A549 (cell line): ENCODE measurements around the gene HNRNPA0.

Experiments used
- FOSB ChIP-seq: fragments of 250-450 bp; sonication (Bioruptor Pico); IDR thresholded peaks from 2 replicates; pipeline ENCODE4 v1.5.0; 2020; ENCODE audit warnings: mild to moderate bottlenecking, moderate library complexity
- HOXA7 ChIP-seq: fragments of 250-450 bp; sonication (Bioruptor Pico); IDR thresholded peaks from 2 replicates; pipeline ENCODE4 v1.5.0; 2020; ENCODE audit warnings: mild to moderate bottlenecking, moderate library complexity
- JUN ChIP-seq, 2 experiments: fragments of >200 bp; sonication (Bioruptor Twin); formaldehyde crosslinking; IDR thresholded peaks; 2 replicates in 1 of 2; 3 replicates in 1 of 2; pipeline ENCODE4 v1.6.1; 2016 to 2017
- JUNB ChIP-seq: fragments of >200 bp; sonication (Bioruptor Twin); formaldehyde crosslinking; IDR thresholded peaks from 2 replicates; pipeline ENCODE4 v1.6.1; 2016
- MAFK ChIP-seq: fragments of 450-650 bp; IDR thresholded peaks from 2 replicates; pipeline ENCODE4 v1.6.1; 2014; ENCODE audit not compliant: partially characterized antibody
- POLR2AphosphoS2 ChIP-seq: conservative IDR thresholded peaks from 2 replicates; pipeline ENCODE4 v1.6.1; 2012; ENCODE audit warnings: low read length, improper control_type of control experiment, inconsistent platforms
- SMC3 ChIP-seq: fragments of >200 bp; sonication (Bioruptor Twin); formaldehyde crosslinking; IDR thresholded peaks from 3 replicates; pipeline ENCODE4 v1.6.1; 2018; ENCODE audit warnings: inconsistent platforms
- TF ChIP-seq, protein P1 (sequence below): fragments of >200 bp; sonication (Bioruptor Twin); formaldehyde crosslinking; IDR thresholded peaks from 3 replicates; pipeline ENCODE4 v1.5.1; 2016
- TF ChIP-seq, protein P2 (sequence below): fragments of 200-600 bp; sonication (generic); IDR thresholded peaks from 2 replicates; pipeline ENCODE4 v1.6.1; 2016; ENCODE audit warnings: antibody characterized with exemption, mild to moderate bottlenecking, moderate library complexity
- TF ChIP-seq, protein P3 (sequence below): IDR thresholded peaks from 2 replicates; pipeline ENCODE4 v1.6.1; 2012

DNA sequence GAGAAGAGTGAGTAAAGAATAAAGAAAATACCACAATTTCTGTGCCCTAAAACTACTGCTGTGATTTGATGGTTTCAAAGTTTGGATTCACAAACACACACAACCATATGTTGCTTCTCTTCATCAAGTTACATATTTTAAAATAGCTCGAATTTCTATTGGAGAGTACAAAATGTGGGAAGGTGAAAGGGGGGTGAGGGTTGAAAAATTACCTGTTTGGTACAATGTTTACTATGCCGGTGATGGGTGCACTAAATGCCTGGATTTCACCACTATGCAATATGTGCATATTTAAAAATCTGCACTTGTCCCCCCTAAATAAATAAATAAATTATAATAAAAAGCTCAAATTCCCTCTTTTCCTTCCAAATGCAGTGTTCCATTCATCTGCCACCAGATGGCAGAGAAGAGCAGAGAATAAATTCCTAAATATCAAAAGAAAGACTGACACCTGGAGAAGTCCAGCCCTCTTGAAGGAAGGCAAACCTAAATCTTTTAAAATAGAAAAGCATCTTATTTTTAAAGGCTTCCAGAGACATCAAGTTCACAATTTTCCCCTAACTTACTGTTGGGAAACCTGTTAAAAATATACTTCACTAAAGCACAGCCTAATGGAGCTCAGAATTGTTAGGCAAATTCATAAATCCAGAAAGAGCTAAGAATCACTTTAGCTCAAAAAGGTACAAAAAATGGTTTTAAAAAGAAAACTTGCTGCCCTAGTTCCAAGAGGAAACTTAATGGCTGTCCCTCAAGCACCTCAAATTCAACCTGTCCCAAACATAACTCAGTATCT, 24.8 kb upstream of the HNRNPA0 start:
- TF ChIP-seq, protein P1, sequence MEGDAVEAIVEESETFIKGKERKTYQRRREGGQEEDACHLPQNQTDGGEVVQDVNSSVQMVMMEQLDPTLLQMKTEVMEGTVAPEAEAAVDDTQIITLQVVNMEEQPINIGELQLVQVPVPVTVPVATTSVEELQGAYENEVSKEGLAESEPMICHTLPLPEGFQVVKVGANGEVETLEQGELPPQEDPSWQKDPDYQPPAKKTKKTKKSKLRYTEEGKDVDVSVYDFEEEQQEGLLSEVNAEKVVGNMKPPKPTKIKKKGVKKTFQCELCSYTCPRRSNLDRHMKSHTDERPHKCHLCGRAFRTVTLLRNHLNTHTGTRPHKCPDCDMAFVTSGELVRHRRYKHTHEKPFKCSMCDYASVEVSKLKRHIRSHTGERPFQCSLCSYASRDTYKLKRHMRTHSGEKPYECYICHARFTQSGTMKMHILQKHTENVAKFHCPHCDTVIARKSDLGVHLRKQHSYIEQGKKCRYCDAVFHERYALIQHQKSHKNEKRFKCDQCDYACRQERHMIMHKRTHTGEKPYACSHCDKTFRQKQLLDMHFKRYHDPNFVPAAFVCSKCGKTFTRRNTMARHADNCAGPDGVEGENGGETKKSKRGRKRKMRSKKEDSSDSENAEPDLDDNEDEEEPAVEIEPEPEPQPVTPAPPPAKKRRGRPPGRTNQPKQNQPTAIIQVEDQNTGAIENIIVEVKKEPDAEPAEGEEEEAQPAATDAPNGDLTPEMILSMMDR: peak; percentile 94
- TF ChIP-seq, protein P2, sequence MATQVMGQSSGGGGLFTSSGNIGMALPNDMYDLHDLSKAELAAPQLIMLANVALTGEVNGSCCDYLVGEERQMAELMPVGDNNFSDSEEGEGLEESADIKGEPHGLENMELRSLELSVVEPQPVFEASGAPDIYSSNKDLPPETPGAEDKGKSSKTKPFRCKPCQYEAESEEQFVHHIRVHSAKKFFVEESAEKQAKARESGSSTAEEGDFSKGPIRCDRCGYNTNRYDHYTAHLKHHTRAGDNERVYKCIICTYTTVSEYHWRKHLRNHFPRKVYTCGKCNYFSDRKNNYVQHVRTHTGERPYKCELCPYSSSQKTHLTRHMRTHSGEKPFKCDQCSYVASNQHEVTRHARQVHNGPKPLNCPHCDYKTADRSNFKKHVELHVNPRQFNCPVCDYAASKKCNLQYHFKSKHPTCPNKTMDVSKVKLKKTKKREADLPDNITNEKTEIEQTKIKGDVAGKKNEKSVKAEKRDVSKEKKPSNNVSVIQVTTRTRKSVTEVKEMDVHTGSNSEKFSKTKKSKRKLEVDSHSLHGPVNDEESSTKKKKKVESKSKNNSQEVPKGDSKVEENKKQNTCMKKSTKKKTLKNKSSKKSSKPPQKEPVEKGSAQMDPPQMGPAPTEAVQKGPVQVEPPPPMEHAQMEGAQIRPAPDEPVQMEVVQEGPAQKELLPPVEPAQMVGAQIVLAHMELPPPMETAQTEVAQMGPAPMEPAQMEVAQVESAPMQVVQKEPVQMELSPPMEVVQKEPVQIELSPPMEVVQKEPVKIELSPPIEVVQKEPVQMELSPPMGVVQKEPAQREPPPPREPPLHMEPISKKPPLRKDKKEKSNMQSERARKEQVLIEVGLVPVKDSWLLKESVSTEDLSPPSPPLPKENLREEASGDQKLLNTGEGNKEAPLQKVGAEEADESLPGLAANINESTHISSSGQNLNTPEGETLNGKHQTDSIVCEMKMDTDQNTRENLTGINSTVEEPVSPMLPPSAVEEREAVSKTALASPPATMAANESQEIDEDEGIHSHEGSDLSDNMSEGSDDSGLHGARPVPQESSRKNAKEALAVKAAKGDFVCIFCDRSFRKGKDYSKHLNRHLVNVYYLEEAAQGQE: no peak
- TF ChIP-seq POLR2AphosphoS2 (no peak), MAFK (no peak), FOSB (CRISPR knock-in tag) (no peak), JUN (IDR thresholded peaks at IDR 0.05) (no peak), JUNB (no peak), SMC3 (peak; percentile 97), HOXA7 (CRISPR knock-in tag) (no peak)
- TF ChIP-seq, protein P3, sequence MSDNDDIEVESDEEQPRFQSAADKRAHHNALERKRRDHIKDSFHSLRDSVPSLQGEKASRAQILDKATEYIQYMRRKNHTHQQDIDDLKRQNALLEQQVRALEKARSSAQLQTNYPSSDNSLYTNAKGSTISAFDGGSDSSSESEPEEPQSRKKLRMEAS: no peak
